Adrenal gland (tissue), 12 donors: Measurements from ENCODE around the gene ZNF638. TPM values are rescaled to one million over a fixed set of nuclear protein-coding genes. Genes with fewer than 3 reads are reported as not detected.

ENCODE experiments used
- DNase-seq, 7 donors: peaks; one replicate each; pipeline ENCODE4 v3.0.0-alpha.2; 2019 to 2020
- H3K27ac ChIP-seq, 5 donors: fragments of 200-600 bp; sonication (generic) in 4 of 5; 1 replicate in 3 of 5; 2 replicates in 2 of 5; pipeline versions ENCODE4 v1.5.1 to v1.8.0; 2016 to 2020; ENCODE audit warnings: mild to moderate bottlenecking in 1 of 5
- H3K27me3 ChIP-seq: fragments of 200-600 bp; 2 replicates; pipeline ENCODE4 v1.8.0; 2021
- H3K36me3 ChIP-seq, 2 donors: fragments of 200-600 bp; replicated peaks in 1 of 2; 1 replicate in 1 of 2; 2 replicates in 1 of 2; pipeline versions ENCODE4 v1.5.1 to v1.8.0; 2018 to 2022
- H3K4me1 ChIP-seq, 2 donors: fragments of 200-600 bp; replicated peaks in 1 of 2; 1 replicate in 1 of 2; 2 replicates in 1 of 2; pipeline versions ENCODE4 v1.5.1 to v1.8.0; 2018 to 2021
- H3K4me3 ChIP-seq, 4 donors: fragments of 200-600 bp; sonication (generic) in 3 of 4; one replicate each; pipeline ENCODE4 v1.5.1; 2016 to 2018
- H3K9me3 ChIP-seq, 3 donors: fragments of 200-600 bp; sonication (generic) in 1 of 3; replicated peaks in 1 of 3; 1 replicate in 2 of 3; 2 replicates in 1 of 3; pipeline versions ENCODE4 v1.5.1 to v1.8.0; 2016 to 2021
- POLR2A ChIP-seq, 2 donors: fragments of 450-650 bp; IDR thresholded peaks; one replicate each; pipeline ENCODE4 v1.6.1; 2017; ENCODE audit warnings: antibody characterized with exemption in 2 of 2, mild to moderate bottlenecking in 2 of 2, moderate library complexity in 1 of 2
- WGBS, 4 donors: extraction: QIAGEN DNeasy Blood & Tissue Kit in 2 of 4; methylation state at CpG; one replicate each; pipeline versions ENCODE4 v1.1.5 to v1.1.7; 2013 to 2017; 5-methylcytosine and 5-hydroxymethylcytosine counted together
- intact Hi-C, 2 donors: fragments of 100-400 bp; cut with DNase I; formaldehyde crosslinking; loops; one replicate each; pipeline versions ENCODE4 v1.14.1 to v1.15.0; 2022 to 2023
- polyA plus RNA-seq, 3 donors: library from polyadenylated mRNA; stranded (reverse); fragments of 200-250 nt in 2 of 3; fragments of 350-450 nt in 1 of 3; fragmentation: Illumina TruSeq in 1 of 3; extraction: RNeasy Lipid Tissue Mini Kit (QIAGEN cat#74804) in 1 of 3; gene quantifications; one replicate each; pipeline ENCODE4 v1.2.3, GENCODE V29; 2013 to 2014
- total RNA-seq, 9 donors: library from RNA; depleted of rRNA in 4 of 9; stranded (reverse); fragments of >200 nt in 4 of 9; fragments of 120-200 nt in 1 of 9; fragmentation: NEBNext Ultra II Directional in 1 of 9; extraction: Animal tissue kit (Norgen Biotek cat#: 25700) in 1 of 9; gene quantifications; one replicate each; pipeline versions ENCODE4 v1.1.0 to v1.2.4, GENCODE V29; 2013 to 2023
- TF ChIP-seq, protein P1 (sequence below), 6 experiments: fragments of 450-650 bp in 4 of 6; fragments of 200-600 bp in 2 of 6; sonication (generic) in 1 of 6; IDR thresholded peaks; 1 replicate in 5 of 6; 2 replicates in 1 of 6; pipeline versions ENCODE4 v1.5.1 to v1.8.0; 2016 to 2021; ENCODE audit warnings: antibody characterized with exemption in 6 of 6, mild to moderate bottlenecking in 2 of 6, moderate library complexity in 1 of 6
- donor health status: healthy with polysubstance abuse.
- donor health status: Bipolar disorder and iron deficiency.
- donor health status: DM: yes; HTN: yes; CAD: no.
- donor health status: DM: no; HTN: no; CAD: no.
- donor health status: DM: no; HTN: no; CAD: no.
- donor health status: DM: yes; HTN: yes; CAD: no.

ZNF638 gene
- total and polyA plus RNA-seq, 12 donors = 60.1 to 525 (median 139) TPM

DNA sequence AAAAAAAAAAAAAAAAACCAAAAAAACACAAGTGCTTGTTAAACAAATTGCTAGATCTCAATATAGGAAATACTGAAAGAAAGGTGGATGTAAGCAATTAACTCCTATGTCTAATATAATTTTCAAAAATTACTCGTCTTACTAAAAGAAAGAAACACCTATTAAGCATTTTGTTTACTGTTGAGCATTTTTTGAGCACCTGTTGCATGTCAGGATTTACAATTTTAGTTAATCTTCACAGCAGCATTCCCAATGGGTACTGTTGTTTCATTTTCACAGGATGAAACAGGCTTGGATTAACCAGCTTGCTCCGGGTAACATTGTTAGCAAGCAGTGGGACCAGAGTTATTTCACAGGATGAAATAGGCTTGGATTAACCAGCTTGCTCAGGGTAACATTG is 4.8 kb downstream of the ZNF638 start:
- TF ChIP-seq, protein P1, sequence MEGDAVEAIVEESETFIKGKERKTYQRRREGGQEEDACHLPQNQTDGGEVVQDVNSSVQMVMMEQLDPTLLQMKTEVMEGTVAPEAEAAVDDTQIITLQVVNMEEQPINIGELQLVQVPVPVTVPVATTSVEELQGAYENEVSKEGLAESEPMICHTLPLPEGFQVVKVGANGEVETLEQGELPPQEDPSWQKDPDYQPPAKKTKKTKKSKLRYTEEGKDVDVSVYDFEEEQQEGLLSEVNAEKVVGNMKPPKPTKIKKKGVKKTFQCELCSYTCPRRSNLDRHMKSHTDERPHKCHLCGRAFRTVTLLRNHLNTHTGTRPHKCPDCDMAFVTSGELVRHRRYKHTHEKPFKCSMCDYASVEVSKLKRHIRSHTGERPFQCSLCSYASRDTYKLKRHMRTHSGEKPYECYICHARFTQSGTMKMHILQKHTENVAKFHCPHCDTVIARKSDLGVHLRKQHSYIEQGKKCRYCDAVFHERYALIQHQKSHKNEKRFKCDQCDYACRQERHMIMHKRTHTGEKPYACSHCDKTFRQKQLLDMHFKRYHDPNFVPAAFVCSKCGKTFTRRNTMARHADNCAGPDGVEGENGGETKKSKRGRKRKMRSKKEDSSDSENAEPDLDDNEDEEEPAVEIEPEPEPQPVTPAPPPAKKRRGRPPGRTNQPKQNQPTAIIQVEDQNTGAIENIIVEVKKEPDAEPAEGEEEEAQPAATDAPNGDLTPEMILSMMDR (IDR thresholded peaks at IDR 0.05) = no peak
- Histone ChIP-seq H3K4me3 (no peak overlapping the region), H3K9me3 (no peaks in the 10 kb centered on the region), H3K4me1 (peaks cover 55 to 81% of the 10 kb centered on the region in 2 donors), H3K27ac (peak overlapping the region in 3 of 5 donors; percentile 48 to 84 (median 59)), H3K27me3 (no peaks in the 10 kb centered on the region), H3K36me3 (no peaks in the 10 kb centered on the region)
- no peak for DNase-seq
- 65 to 74% (median 69%) methylated on average over 2 of the region's 2 CpGs for WGBS, 4 donors
- intact Hi-C loops = no loop called here

DNA sequence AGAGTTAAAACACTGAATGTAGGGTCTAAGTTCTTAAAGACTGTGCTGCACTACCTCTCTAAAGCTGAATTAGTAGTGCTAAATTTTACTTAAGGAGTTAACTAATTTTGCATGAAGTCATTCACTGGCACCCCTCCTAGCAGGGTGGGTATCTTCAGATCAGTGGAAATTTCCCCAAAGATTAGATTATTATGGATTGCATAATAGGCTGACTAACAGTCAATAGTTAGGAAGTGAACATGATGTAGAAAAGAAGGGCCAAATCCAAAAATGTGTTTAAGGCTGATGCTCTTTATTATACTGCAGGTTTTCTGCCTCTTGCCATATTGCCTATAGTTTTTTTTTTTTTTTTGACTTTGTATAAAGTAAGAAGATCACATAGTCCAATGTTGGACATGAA is 5.2 kb downstream of the ZNF638 start:
- peak overlapping the region in 3 of 5 donors; percentile 48 to 84 (median 59) for H3K27ac ChIP-seq
- H3K9me3 ChIP-seq = no peaks in the 10 kb centered on the region
- peak; percentile 29 to 81 (median 60) for DNase-seq
- TF ChIP-seq, protein P1 (IDR thresholded peaks at IDR 0.05) = no peak
- TF ChIP-seq POLR2A (IDR thresholded peaks at IDR 0.05) = no peak
- no peaks in the 10 kb centered on the region for H3K36me3 ChIP-seq
- no peaks in the 10 kb centered on the region for H3K27me3 ChIP-seq
- intact Hi-C loops = no loop called here
- H3K4me1 ChIP-seq = peaks cover 58 to 85% of the 10 kb centered on the region in 2 donors
- H3K4me3 ChIP-seq = no peak overlapping the region

DNA sequence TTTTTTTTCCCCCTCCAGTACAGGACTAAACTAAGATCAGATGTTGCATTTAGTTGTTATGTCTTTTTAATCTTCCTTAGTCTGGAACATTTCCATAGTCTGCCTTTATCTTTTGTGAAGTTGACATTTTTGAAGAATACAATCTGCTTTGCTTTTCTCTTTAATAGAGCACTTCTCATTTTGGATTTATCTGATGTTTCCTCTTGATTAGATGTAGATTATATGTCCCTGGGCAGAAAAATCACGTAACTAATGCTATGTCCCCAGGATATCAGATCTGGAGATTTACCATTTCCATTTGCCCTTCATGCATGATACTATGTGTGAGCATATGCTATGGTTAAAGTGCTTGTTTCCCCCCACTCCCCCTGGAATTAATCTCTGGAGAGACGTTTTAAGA is 6.2 kb downstream of the ZNF638 start:
- intact Hi-C loops = no loop called here
- no peak overlapping the region for H3K4me3 ChIP-seq
- H3K36me3 ChIP-seq = no peaks in the 10 kb centered on the region
- peak overlapping the region in 3 of 5 donors; percentile 27 to 40 (median 35) for H3K27ac ChIP-seq
- H3K9me3 ChIP-seq = no peaks in the 10 kb centered on the region
- no peak for TF ChIP-seq POLR2A (IDR thresholded peaks at IDR 0.05)
- TF ChIP-seq, protein P1 (IDR thresholded peaks at IDR 0.05) = no peak
- no peak for DNase-seq
- peaks cover 60 to 85% of the 10 kb centered on the region in 2 donors for H3K4me1 ChIP-seq
- H3K27me3 ChIP-seq = no peaks in the 10 kb centered on the region
- 21 to 49% (median 30%) methylated on average over 2 of the region's 2 CpGs for WGBS, 4 donors

DNA sequence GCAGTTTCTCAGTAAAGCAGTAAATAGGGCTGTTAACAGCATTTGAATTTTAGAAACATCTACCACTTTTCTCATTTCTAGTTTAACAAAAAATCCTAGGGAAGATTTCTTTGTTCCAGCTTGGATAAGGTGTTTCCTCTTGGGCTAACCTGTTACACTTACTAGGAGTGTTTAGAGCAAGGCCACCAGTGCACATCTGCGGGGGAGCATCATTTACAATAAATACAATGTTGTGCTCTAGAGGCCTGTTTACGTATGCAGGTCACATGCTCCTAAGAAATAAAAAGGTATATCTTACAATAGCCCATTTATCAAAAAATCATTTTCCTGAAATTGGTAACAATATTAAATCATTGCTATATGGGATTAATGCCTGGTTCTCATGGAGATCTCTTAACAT is 8.1 kb downstream of the ZNF638 start:
- 88 to 94% (median 90%) methylated on average over 2 of the region's 2 CpGs for WGBS, 4 donors
- H3K4me3 ChIP-seq = no peak overlapping the region
- peaks cover 54 to 68% of the 10 kb centered on the region in 2 donors for H3K4me1 ChIP-seq
- no peaks in the 10 kb centered on the region for H3K27me3 ChIP-seq
- no peak for DNase-seq
- H3K9me3 ChIP-seq = no peaks in the 10 kb centered on the region
- intact Hi-C loops = no loop called here
- H3K27ac ChIP-seq = no peak overlapping the region
- TF ChIP-seq POLR2A (IDR thresholded peaks at IDR 0.05) = no peak
- TF ChIP-seq, protein P1 (IDR thresholded peaks at IDR 0.05) = no peak
- no peaks in the 10 kb centered on the region for H3K36me3 ChIP-seq
